Psoas muscle (tissue), 8 donors: ENCODE data around the gene IGF1R. TPM values are rescaled to one million over a fixed set of nuclear protein-coding genes. Genes with fewer than 3 reads are reported as not detected.

Experiments
- ATAC-seq, 4 donors: fragments of 200-7000 bp; cut with Tn5 transposase; one replicate each; pipeline ENCODE4 v1.9.1; 2020; ENCODE audit warnings: moderate library complexity in 3 of 4, mild to moderate bottlenecking in 2 of 4
- DNase-seq, 2 donors: peaks; one replicate each; pipeline ENCODE4 v3.0.0-alpha.2; 2020
- H3K27ac ChIP-seq: fragments of 200-600 bp; one replicate; pipeline ENCODE4 v1.8.0; 2022
- H3K27me3 ChIP-seq, 3 donors: fragments of 200-600 bp in 1 of 3; one replicate each; pipeline versions ENCODE4 v1.6.1 to v1.8.0; 2013 to 2022; ENCODE audit warnings: low read length in 2 of 3, mild to moderate bottlenecking in 2 of 3, moderate library complexity in 1 of 3; ENCODE audit not compliant: insufficient read depth in 3 of 3
- H3K36me3 ChIP-seq, 2 donors: fragments of 200-600 bp in 1 of 2; one replicate each; pipeline versions ENCODE4 v1.6.1 to v1.8.0; 2013 to 2022; ENCODE audit warnings: low read depth in 1 of 2, mild to moderate bottlenecking in 1 of 2, moderate library complexity in 1 of 2; ENCODE audit not compliant: insufficient read depth in 1 of 2
- H3K4me1 ChIP-seq: fragments of 200-600 bp; one replicate; pipeline ENCODE4 v1.8.0; 2022
- H3K4me3 ChIP-seq: fragments of 200-600 bp; one replicate; pipeline ENCODE4 v1.8.0; 2022; ENCODE audit warnings: mild to moderate bottlenecking
- H3K9me3 ChIP-seq: fragments of 200-600 bp; one replicate; pipeline ENCODE4 v1.8.0; 2022
- WGBS, 3 donors: extraction: QIAGEN DNeasy Blood & Tissue Kit; methylation state at CpG; one replicate each; pipeline versions ENCODE4 v1.1.6 to v1.1.7; 2013; 5-methylcytosine and 5-hydroxymethylcytosine counted together
- intact Hi-C, 2 donors: fragments of 100-400 bp; cut with DNase I; formaldehyde crosslinking; loops; one replicate each; pipeline versions ENCODE4 v1.11.0 to v1.14.2; 2022
- polyA plus RNA-seq, 3 donors: library from polyadenylated mRNA; stranded (reverse); fragments of 200-250 nt; gene quantifications; one replicate each; pipeline ENCODE4 v1.2.3, GENCODE V29; 2013
- total RNA-seq, 4 donors: library from RNA; stranded (reverse); fragmentation: NEBNext Ultra II Directional in 2 of 4; extraction: Animal tissue kit (Norgen Biotek cat#: 25700) in 2 of 4; gene quantifications; one replicate each; pipeline versions ENCODE4 v1.2.1 to v1.2.4, GENCODE V29; 2021 to 2023
- TF ChIP-seq, protein P1 (sequence below): fragments of 200-600 bp; IDR thresholded peaks from one replicate; pipeline ENCODE4 v1.8.0; 2022; ENCODE audit warnings: antibody characterized with exemption
- donor health status: healthy with polysubstance abuse.
- donor health status: DM: no; HTN: no; CAD: no; lungs with moderate emphysema.
- donor health status: Bipolar disorder and iron deficiency.
- donor health status: healthy.
- donor health status: DM: yes; HTN: yes; CAD: no.
- donor health status: DM: no; HTN: no; CAD: no.
- donor health status: DM: no; HTN: no; CAD: no.
- donor health status: DM: yes; HTN: yes; CAD: no.

IGF1R gene
- total and polyA plus RNA-seq, 7 donors, result 2.1 to 20.4 (median 12.0) TPM

DNA sequence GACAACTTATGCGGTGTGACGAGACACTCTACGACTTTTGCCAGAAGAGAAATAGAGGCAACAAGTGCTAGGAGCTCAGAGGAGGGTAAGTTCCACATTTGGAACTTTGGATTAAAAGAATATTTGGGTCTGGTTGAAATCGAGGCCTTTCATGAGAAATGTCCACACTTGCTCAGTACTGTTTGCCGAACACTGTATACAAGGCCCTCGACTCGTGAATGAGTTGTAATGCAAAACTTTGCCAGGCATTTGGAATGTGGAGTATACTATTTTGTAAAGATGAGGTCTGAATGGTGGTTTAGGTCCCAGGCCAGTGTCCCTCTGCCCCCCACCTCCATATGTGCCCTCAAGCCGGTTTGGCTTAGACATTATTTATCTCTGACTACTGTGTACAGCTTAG, 73.9 kb downstream of the IGF1R start:
- WGBS, 3 donors, result 92 to 93% (median 93%) methylated on average over 8 of the region's 8 CpGs
- Histone ChIP-seq H3K4me3 (no peak overlapping the region), H3K27ac (no peak overlapping the region), H3K4me1 (peaks cover 35% of the 10 kb centered on the region), H3K36me3 (no peaks in the 10 kb centered on the region), H3K9me3 (no peaks in the 10 kb centered on the region), H3K27me3 (no peaks in the 10 kb centered on the region)
- TF ChIP-seq, protein P1, sequence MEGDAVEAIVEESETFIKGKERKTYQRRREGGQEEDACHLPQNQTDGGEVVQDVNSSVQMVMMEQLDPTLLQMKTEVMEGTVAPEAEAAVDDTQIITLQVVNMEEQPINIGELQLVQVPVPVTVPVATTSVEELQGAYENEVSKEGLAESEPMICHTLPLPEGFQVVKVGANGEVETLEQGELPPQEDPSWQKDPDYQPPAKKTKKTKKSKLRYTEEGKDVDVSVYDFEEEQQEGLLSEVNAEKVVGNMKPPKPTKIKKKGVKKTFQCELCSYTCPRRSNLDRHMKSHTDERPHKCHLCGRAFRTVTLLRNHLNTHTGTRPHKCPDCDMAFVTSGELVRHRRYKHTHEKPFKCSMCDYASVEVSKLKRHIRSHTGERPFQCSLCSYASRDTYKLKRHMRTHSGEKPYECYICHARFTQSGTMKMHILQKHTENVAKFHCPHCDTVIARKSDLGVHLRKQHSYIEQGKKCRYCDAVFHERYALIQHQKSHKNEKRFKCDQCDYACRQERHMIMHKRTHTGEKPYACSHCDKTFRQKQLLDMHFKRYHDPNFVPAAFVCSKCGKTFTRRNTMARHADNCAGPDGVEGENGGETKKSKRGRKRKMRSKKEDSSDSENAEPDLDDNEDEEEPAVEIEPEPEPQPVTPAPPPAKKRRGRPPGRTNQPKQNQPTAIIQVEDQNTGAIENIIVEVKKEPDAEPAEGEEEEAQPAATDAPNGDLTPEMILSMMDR, result no peak
- ATAC-seq (no peak), DNase-seq (no peak)
- intact Hi-C loops, result loop anchor here in 1 of 2 donors (5.0 kb wide), 1 partner anchor 40 kb away; no protein-coding TSS in a partner anchor

DNA sequence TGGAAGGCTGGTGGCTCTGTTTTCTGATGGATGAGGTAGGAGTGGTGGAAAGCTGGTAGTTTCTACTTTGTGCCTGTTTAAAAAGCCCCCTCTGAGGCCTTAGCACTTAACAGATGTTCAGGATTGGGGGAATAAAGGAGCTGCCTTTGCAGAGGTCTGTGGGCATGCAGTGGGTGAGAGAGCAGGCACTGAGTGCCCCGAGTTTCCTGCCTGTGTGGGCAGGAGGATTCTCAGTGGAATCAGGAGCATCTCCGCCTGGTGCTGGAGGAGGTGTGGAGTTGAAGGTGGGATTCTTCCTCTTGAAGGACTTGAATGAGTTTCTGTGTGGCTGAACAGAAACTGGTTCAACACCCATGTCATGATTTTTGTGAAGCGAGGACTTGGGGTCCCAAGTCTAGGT, 74.3 kb downstream of the IGF1R start:
- no peak for DNase-seq
- Histone ChIP-seq H3K36me3 (no peaks in the 10 kb centered on the region), H3K4me3 (no peak overlapping the region), H3K4me1 (peaks cover 35% of the 10 kb centered on the region), H3K27me3 (no peaks in the 10 kb centered on the region), H3K27ac (no peak overlapping the region), H3K9me3 (no peaks in the 10 kb centered on the region)
- no peak for ATAC-seq
- 90 to 93% (median 91%) methylated on average over 3 of the region's 3 CpGs for WGBS, 3 donors
- intact Hi-C loops, result loop anchor here in 1 of 2 donors (5.0 kb wide), 1 partner anchor 40 kb away; no protein-coding TSS in a partner anchor
- TF ChIP-seq, protein P1, result no peak

DNA sequence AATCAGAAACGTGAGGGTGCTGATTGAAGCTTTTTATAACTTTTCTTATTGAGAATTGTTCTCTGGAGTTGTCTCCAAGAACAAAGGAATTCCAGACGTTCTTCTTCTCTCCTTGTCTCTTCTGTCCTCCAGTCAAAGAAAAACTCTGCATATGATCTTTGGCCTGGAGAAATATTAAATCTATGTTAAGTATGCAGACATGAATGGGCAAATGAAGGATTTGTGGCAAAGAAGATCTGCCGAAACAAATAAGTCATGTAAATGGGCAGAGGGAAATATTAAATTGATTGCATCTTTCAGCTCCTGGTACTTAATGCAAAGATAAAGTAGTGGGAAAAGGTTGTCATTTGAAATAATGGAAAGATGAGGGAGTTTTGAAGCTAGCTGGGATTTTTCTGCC, 74.9 kb downstream of the IGF1R start:
- no peaks in the 10 kb centered on the region for H3K36me3 ChIP-seq
- H3K27ac ChIP-seq, result no peak overlapping the region
- DNase-seq, result no peak
- no peaks in the 10 kb centered on the region for H3K27me3 ChIP-seq
- intact Hi-C loops, result loop anchor here in 1 of 2 donors (5.0 kb wide), 1 partner anchor 39 kb away; no protein-coding TSS in a partner anchor
- WGBS, 3 donors, result 72 to 79% (median 73%) methylated on average over 3 of the region's 3 CpGs
- TF ChIP-seq, protein P1, result no peak
- no peak overlapping the region for H3K4me3 ChIP-seq
- H3K4me1 ChIP-seq, result peaks cover 37% of the 10 kb centered on the region
- no peaks in the 10 kb centered on the region for H3K9me3 ChIP-seq
- ATAC-seq, result no peak

DNA sequence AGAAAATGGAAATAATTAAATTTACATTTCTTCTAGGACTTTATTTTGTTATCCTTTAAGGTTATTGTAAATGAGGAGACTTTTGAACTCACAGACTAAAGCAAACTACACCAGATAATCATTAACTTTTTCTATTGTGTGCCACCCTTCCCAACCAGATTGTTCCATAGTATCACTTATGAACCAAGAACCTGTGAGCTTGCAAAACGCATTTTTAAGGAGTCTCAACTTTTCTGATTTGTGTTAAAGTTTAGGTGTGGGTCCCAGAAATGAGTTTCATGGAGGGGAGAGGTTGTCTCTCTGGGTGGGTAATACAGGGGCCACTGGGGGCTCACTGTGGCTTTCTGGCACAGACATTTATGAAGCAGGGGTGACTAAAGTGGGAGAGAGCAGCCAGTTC, 75.7 kb downstream of the IGF1R start:
- Histone ChIP-seq H3K36me3 (no peaks in the 10 kb centered on the region), H3K27ac (no peak overlapping the region), H3K4me1 (peaks cover 37% of the 10 kb centered on the region), H3K27me3 (no peaks in the 10 kb centered on the region), H3K4me3 (no peak overlapping the region), H3K9me3 (no peaks in the 10 kb centered on the region)
- TF ChIP-seq, protein P1, result no peak
- no peak for DNase-seq
- 93 to 96% (median 94%) methylated on average over 1 of the region's 1 CpG for WGBS, 3 donors
- intact Hi-C loops, result loop anchor here in 1 of 2 donors (5.0 kb wide), 1 partner anchor 38 kb away; no protein-coding TSS in a partner anchor
- no peak for ATAC-seq

DNA sequence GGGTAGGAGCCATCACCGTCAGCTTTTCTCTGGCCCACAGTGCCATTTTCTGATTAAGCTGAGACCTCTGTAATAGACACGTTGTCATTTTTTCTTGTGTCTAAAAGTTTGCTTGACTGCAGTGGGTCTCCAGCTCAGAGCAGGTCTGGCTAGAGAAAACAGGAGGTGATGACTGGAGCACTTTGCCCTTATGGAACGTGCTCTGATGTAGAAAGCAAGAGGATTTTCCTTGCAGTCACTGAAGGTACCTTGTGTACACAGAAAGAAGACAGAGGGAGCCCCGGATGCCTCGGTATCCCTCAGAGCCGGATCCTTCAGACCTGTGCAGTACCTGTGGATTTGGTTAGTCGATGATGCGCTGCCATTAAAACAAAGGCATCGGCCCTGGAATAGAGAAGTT, 76.2 kb downstream of the IGF1R start:
- Histone ChIP-seq H3K9me3 (no peaks in the 10 kb centered on the region), H3K4me1 (peaks cover 37% of the 10 kb centered on the region), H3K27me3 (no peaks in the 10 kb centered on the region), H3K4me3 (no peak overlapping the region), H3K36me3 (no peaks in the 10 kb centered on the region), H3K27ac (no peak overlapping the region)
- intact Hi-C loops, result loop anchor here in 1 of 2 donors (5.0 kb wide), 1 partner anchor 38 kb away; no protein-coding TSS in a partner anchor
- TF ChIP-seq, protein P1, result no peak
- no peak for DNase-seq
- ATAC-seq, result no peak
- WGBS, 3 donors, result 84 to 94% (median 91%) methylated on average over 9 of the region's 9 CpGs
